Measurements from ENCODE around the gene DCN. TPM values are rescaled to one million over a fixed set of nuclear protein-coding genes. Genes with fewer than 3 reads are reported as not detected.

Gene DCN

Small RNA genes lying within 50 kb of the gene (small RNA-seq; reads per million reads assigned to genes)
- gene AC007115.1 (ENCODE audit: insufficient read depth) = not detected
